AG09309 (cell line): Measurements from ENCODE around the gene ME1.
"Not testable (repeated sequence)": the region's sequence is repeated elsewhere in the genome, so short reads cannot be mapped to it uniquely, and the experiment has no call there.

ENCODE experiments used
- DNase-seq: peaks from one replicate; pipeline ENCODE4 v3.0.0-alpha.2; 2010; ENCODE audit warnings: low read depth
- H3K4me3 ChIP-seq: 2 replicates; pipeline ENCODE4 v1.5.1; 2011; ENCODE audit warnings: mild to moderate bottlenecking, low read depth, low read length, moderate library complexity; ENCODE audit not compliant: control insufficient read depth
- CTCF ChIP-seq: IDR thresholded peaks from 2 replicates; pipeline ENCODE4 v1.5.1; 2011; ENCODE audit warnings: mild to moderate bottlenecking, low read depth, low read length, inconsistent platforms; ENCODE audit not compliant: insufficient read depth, control insufficient read depth; ENCODE audit errors: missing control alignments

The ME1 gene

DNA sequence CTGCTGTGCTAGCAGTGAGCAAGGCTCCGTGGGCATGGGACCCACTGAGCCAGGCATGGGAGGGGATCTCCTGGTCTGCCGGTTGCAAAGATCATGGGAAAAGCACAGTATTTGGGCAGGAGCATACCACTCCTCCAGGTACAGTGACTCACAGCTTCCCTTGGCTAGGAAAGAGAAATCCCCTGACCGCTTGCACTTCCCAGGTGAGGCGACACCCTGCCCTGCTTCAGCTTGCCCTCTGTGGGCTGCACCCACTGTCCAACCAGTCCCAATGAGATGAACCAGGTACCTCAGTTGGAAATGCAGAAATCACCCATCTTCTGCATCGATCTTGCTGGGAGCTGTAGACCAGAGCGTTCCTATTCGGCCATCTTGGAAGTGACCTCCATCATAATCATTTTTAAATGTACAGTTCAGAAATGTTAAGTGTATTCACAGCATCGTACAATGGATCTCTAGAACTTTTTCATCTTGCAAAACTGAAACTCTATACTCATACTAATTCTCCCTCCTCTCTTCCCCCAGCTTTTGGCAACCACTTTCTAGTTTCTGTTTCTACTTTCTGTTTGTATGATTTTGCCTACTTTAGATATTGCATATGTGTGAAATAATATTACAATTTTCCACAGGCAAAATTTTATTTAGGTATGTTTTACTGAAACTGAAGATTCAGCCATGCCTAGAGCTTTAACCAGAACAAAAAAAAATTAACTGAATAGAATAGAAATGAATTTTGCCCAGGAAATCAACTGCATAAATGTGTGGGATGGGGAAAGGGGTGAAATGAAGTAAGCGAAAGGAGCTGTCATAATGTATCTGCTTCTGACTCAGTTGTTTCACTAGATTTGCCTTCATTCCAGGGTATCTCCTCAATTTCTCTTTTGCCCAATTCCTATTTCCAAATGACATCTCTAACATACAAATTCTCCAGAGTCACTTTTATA, 137.7 kb downstream of the ME1 start:
- no peak overlapping the region for H3K4me3 ChIP-seq
- TF ChIP-seq CTCF, result no peak
- DNase-seq, result no peak

GRCh38 chr6:83287298-83287697, 143.6 kb downstream of the ME1 start:
- DNase-seq, H3K4me3 ChIP-seq: not testable (repeated sequence)

GRCh38 chr6:83285917-83286316, 144.9 kb downstream of the ME1 start:
- no peak for TF ChIP-seq CTCF
- H3K4me3 ChIP-seq, result no peak overlapping the region
- DNase-seq, result no peak

DNA sequence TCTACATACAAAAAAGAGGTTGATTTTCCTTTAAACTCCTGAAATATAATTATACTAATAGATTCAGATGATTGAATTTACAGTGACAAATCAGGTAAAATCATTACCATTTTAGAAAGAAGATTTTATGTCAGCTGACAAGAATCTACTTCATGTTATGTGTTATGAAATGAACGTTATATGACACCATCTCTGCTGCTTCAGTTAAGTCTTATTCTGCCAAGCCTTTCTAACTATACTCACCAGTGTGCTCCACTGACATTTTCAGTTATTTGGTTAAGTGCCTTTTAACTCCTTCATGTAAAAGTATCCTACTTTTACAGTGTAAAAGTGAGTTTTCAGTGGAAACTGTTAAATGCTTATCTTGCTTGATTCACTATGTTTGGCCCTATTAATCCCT, 157.3 kb downstream of the ME1 start:
- no peak for TF ChIP-seq CTCF
- H3K4me3 ChIP-seq, result no peak overlapping the region
- DNase-seq, result no peak

GRCh38 chr6:83270971-83271719, 159.7 kb downstream of the ME1 start:
- TF ChIP-seq CTCF, result no peak
- DNase-seq, result peak; percentile 70
- H3K4me3 ChIP-seq, result no peak overlapping the region

DNA sequence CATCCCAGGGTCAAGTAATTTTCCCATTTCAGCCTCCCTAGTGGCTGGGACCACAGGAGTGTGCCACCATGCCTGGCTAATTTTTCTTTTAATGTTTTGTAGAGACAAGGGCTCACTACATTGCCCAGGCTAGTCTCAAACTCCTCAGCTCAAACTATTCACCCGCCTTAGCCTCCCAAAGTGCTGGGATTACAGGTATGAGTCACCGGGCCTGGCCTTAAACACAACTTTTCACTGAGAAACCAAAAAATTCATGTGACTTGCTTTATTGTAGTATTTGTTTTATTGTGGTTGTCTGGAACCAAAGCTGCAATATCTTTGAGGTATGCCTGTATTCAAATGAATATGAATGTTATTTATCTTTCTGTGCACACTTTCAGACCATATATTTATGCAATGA, 165.5 kb downstream of the ME1 start:
- no peak for DNase-seq
- H3K4me3 ChIP-seq, result no peak overlapping the region
- no peak for TF ChIP-seq CTCF

DNA sequence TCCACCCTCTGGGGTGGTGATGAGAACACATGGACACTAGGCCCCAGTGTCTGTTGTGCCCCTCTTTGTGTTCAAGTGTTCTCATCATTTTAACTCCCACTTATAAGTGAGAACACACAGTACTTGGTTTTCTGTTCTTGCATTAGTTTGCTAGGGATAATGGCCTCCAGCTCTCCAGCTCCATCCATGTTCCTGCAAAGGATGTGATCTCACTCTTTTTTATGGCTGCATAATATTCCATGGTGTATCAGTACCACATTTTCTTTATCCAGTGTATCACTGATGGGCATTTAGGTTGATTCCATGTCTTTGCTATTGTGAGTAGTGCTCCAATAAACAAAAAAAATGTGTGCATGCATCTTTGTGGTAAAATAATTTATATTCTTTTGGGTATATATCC, 170.3 kb downstream of the ME1 start:
- H3K4me3 ChIP-seq, result no peak overlapping the region
- no peak for DNase-seq
- no peak for TF ChIP-seq CTCF
